GM18858 (cell line): ENCODE data around the gene NUP133.

Source experiments
- ATAC-seq: cut with Tn5 transposase; IDR thresholded peaks from one replicate; pipeline ENCODE4 v1.9.1; 2021; ENCODE audit not compliant: unreplicated experiment

Gene NUP133

DNA sequence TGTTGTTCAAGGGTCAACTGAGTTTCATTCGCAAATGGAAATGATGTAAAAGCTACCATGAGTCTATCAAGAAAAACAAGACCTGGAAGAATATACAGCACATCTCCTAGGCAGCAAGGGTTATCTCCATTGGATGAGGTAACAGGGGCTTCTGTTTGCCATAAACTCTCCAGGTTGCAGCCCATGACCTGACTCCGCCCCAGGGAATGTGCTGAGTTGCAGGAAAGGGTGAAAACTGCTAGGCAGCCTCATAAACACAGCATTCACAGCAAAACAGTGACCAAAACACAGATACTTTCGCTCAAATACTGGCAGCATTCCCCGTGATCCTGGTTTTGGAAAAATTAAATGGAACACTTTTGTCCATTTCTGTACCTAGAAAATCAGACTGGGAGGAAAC lies 54.1 kb downstream of the NUP133 start:
- no peak for ATAC-seq

DNA sequence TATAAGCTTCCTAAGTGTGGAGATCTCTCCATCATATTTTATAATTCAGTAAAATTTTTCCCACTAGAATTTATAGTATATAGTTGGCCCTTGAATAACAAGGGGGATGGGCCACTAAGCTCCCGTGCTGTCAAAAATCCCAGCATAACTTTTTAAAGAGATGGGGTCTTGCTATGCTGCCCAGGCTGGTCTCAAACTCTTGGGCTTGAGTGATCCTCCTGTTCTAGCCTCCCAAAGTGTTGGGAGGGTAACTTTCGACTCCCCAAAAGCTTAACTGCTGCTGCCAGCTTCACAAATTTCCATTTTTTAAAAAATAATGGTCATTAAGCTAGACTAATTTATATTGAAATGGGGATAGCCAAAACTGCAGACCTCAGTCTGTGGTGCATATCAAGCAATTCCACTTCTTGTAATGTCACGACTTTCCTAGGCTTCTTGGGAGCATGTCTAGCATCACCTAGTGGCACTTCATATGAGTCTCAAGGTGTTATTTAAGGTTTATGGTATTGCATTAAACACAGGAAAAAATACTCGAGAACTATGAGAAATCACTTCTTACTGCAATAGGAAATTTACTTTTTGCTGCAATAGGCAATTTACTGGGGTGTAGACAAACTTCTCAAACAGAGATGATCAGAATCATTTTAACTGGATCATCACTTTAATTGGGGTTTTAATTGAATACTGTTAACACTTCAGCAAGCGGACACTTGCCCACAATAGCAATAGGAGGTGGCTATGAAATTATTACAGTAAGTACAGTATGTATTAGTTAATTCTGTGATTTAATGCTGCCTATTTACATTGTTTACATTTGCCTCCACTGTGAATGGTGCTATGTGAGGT lies 55.0 kb downstream of the NUP133 start:
- no peak for ATAC-seq

GRCh38 chr1:229448845-229449244 lies 59.3 kb downstream of the NUP133 start:
- ATAC-seq, result no peak

DNA sequence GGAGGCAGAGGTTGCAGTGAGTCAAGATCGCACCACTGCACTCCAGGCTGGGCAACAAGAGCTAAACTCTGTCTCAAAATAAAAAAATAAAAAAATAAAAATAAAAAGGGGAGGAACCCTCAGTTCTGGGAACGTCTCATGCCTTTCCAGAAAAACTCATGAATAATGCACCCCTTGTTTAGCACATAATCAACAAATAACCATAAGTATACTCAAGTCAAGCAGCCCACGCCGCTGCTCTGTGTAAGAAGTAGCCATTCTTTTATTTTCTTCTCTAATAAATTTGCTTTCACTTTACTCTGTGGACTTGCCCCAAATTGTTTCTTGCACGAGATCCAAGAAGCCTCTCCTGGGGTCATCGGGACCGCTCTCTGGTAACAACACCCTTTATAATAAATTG lies 59.8 kb downstream of the NUP133 start:
- no peak for ATAC-seq

GRCh38 chr1:229447809-229448252 lies 60.3 kb downstream of the NUP133 start:
- no peak for ATAC-seq

DNA sequence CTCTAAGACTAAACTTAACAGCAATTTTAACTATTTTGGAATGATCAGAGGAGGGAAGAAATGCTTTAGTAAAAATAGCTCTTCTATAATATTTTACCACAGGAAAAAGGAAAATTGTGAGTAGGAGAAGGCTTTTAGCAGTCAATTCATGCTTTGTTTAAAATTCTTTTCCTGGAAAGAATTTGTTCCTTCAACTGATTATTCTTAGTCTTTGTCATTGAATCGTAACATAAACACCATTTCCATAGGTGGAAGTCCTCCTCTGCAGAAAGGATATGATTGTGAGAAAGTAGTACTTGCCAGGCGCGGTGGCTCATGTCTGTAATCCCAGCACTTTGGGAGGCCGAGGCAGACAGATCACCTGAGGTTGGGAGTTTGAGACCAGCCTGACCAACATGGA lies 62.3 kb downstream of the NUP133 start:
- no peak for ATAC-seq

GRCh38 chr1:229440851-229441537 lies 67.1 kb downstream of the NUP133 start:
- peak; percentile 93 for ATAC-seq

- ATAC-seq, result no peak
Measured at GRCh38 chr1:229438021-229438420, 70.1 kb downstream of the NUP133 start.

DNA sequence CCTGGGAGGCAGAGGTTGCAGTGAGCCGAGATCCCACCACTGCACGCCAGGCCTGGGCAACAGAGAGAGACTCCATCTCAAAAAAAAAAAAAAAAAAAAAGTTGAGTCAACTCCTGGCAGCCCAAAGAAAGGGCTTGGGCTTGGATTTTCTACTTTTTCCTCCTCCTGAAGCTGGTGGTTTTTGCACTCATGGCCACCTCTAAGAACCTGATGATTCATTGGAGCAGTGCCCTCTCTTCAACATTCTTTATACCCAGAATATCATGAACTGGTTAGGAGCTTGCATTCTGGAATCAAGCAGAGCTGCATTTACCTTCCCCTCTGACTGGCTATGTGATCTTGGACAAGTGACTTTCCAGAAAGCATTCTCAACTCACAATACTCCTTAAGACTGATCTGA lies 70.7 kb downstream of the NUP133 start:
- no peak for ATAC-seq

DNA sequence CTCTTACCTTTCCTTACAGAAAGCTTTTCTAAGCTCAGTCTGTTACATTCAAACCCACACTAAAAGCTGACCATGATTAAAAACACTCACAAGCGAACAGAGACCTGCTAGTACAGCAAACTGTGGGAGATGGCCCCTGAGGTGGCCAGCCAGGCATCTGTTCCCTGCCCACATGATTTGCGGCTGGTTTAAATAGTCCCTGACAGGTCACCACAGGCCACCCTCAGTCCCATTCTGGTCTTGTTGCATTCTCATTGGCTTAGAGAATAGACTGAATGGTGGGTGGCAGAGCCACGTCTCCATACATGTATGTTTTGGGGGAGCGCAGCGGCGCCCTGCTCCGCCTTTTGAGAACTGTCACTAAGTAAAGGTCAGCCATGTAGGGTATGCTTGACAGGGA lies 71.9 kb downstream of the NUP133 start:
- ATAC-seq, result no peak

DNA sequence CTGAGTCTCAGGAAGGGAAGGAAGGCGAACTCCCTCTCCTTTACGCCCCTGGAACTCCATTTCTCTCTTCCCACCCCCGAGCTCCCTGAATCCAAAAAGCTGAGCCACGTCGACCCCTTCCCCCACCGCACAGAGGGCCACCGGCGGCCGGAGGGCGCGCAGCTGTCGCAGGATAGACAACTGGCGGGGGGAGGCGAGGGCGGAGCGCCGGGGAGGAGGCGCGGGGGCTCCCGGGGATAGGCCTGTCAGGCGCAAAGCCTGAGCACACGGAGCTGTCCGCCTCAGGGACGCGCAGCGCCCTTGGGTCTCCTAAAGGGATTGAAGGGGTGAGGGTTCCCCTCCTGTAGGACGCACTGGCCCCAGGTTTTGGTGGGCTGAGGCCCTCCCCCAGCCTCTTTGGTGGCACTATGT lies 73.5 kb downstream of the NUP133 start:
- ATAC-seq, result no peak

DNA sequence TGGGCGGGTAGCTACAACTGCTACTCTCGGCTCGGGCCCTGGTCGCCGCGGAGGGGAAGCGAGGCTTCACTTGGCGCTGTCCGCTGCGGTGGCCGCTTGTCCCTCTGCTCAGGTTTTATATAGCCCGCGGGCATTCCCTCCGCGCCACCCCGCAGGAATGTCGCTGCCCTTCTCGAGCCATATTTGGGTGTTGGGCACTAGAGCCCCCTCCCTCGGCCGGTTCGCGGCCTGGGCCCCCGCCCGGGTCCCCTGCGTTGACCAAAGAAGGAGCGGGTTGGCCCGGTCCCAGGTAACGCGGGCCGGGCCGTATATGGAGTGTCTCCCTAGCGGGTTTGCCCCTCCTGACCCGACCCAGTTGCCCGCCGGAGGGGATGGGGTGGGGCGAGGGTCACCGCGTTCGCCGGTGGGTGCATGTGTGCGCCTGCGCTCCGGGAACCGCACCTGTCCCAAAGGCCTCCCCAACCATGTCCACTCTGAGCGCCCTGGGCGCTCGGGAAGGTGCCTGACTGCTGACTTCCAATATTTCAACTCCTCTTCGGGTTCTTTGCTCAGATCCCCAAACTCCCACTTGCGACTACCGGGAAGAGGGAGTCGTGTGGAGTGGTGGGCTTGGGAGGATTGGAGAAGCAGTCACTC lies 74.0 kb downstream of the NUP133 start, which contains the start of gene ACTA1:
Gene ACTA1, minus strand, starts transcription at position 90 of the 636 bp plus-strand sequence. CDS start 979 bp downstream, outside the sequence.
- ATAC-seq, result no peak

DNA sequence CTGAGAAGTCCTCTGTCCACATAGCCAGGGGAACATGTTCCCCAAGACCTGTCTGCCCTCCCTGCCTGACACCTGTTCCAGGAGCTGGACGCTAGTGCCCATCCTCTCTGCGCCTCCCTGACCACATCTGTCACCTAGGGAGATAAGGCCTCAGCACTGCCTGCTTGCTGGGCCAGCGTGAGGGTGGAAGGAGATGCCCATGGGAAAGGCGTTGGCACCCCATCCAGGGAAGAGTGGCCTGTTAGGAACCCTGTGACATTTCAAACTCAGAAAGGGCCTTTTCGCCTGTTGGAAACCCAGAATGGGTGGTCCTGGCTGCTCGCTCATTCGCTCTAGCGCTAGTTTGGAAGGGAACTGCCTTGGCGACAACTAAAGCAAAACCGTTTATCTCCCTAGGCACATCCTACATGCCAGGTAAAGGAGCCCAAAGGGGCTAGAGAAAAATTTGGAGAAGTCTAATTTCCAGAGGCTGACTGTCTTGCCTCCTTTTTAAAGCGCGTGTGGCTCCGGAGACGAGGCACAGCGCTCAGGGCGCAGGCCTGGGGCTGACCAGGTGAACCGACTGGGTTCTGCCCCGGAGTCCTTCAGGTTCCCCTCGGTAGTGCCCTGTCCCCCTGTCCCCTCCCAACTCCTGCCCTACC lies 74.7 kb downstream of the NUP133 start:
- ATAC-seq, result no peak

- ATAC-seq, result no peak
Measured at GRCh38 chr1:229432905-229433304, 75.2 kb downstream of the NUP133 start.

DNA sequence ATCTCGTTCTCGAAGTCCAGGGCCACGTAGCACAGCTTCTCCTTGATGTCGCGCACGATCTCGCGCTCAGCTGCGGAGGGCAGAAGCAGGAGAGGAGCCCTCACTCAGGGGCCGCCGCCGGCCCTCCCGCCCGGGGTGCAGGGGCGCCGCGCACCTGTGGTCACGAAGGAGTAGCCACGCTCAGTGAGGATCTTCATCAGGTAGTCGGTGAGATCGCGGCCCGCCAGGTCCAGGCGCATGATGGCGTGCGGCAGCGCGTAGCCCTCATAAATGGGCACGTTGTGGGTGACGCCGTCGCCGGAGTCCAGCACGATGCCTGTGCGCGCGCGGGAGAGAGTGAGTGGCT lies 76.1 kb downstream of the NUP133 start:
- ATAC-seq, result no peak

DNA sequence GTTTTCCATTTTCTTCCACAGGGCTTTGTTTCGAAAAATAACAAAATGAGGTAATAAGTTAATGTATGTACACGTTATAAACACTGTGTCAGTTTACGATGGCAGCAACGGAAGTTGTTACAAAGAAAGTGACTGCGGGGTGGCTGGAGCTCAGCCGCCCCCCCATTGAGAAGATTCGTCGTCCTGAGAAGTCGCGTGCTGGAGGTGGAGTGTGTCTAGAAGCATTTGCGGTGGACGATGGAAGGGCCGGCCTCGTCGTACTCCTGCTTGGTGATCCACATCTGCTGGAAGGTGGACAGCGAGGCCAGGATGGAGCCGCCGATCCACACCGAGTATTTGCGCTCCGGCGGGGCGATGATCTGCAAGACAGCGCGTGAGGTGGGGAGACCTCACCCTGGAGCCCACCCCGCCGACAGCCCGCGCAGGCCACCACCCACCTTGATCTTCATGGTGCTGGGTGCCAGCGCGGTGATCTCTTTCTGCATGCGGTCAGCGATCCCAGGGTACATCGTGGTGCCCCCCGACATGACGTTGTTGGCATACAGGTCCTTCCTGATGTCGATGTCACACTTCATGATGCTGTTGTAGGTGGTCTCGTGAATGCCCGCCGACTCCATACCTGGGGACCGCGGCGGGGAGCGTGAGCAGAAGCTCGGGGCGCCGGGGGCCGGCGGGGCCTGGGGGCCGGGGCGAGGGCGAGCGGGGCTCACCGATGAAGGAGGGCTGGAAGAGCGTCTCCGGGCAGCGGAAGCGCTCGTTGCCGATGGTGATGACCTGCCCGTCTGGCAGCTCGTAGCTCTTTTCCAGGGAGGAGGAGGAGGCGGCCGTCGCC lies 76.6 kb downstream of the NUP133 start:
- no peak for ATAC-seq

- no peak for ATAC-seq
Measured at GRCh38 chr1:229430761-229431283, 77.3 kb downstream of the NUP133 start.

DNA sequence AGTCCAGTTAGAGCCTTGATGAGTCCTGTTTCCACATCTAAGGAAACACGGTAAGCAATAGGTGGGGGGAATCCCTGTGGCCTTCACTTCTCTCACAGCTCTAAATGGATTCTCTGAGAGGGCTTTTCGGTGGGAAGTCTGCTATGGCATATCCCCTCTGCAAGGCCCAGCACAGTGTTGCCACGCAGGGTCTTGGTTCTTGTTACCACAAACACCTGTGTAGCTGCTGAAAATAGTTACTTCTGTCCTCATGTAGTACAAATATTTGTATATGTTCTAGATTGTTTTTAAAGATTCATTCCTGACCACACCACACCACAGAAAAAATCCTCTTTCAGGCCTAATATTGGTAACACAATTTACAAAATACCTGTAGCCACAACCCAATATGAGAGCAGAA lies 79.9 kb downstream of the NUP133 start:
- no peak for ATAC-seq

GRCh38 chr1:229427572-229427971 lies 80.6 kb downstream of the NUP133 start:
- no peak for ATAC-seq

DNA sequence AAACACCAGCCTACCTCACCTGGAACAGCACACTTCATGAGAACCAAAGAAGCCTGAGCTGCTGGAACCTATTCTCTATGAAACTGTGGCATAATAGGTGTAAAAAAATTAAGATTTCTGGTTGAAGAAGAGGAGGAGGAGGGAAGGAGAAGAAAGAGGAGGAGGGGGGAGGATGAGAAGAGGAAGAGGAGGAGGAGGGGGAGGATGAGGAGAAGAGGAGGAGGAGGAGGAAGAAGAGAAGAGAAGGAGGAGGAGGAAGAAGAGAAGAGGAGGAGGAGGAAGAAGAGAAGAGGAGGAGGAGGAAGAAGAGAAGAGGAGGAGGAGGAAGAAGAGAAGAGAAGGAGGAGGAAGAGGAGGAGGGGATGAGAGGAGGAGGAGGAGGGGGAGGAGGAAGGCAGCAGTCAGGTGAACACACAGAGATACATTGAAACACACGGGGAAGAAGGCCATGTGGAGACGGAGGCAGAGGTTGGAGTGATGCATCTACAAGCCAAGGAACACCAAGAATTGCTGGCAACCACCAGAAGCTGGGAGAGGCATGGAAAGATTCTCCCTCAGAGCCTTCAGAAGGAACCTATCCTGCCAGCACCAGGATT lies 82.5 kb downstream of the NUP133 start:
- ATAC-seq, result no peak
